Parathyroid adenoma (tissue), 2 donors: Measurements from ENCODE around the gene PTPRA.

Experiments
- H2AFZ ChIP-seq: fragments of 300-600 bp; sonication (generic); one replicate; pipeline ENCODE4 v1.7.0; 2017; ENCODE audit warnings: antibody characterized with exemption, mild to moderate bottlenecking
- H3K27ac ChIP-seq: fragments of 300-600 bp; sonication (generic); one replicate; pipeline ENCODE4 v1.7.0; 2017
- H3K27me3 ChIP-seq: fragments of 300-600 bp; sonication (generic); one replicate; pipeline ENCODE4 v1.7.0; 2017; ENCODE audit warnings: low read length; ENCODE audit not compliant: control insufficient read depth, insufficient read depth
- H3K36me3 ChIP-seq: fragments of 300-600 bp; sonication (generic); one replicate; pipeline ENCODE4 v1.7.0; 2017; ENCODE audit warnings: low read length; ENCODE audit not compliant: control insufficient read depth, insufficient read depth
- H3K4me1 ChIP-seq: fragments of 300-600 bp; sonication (generic); one replicate; pipeline ENCODE4 v1.7.0; 2017; ENCODE audit warnings: control low read depth
- H3K4me2 ChIP-seq: fragments of 300-600 bp; sonication (generic); one replicate; pipeline ENCODE4 v1.7.0; 2017; ENCODE audit warnings: low read length
- H3K4me3 ChIP-seq: fragments of 300-600 bp; sonication (generic); one replicate; pipeline ENCODE4 v1.7.0; 2017; ENCODE audit warnings: low read depth, low read length
- H3K79me2 ChIP-seq: fragments of 300-600 bp; sonication (generic); one replicate; pipeline ENCODE4 v1.7.0; 2017; ENCODE audit warnings: control low read depth
- H3K9ac ChIP-seq: fragments of 300-600 bp; sonication (generic); one replicate; pipeline ENCODE4 v1.7.0; 2017; ENCODE audit warnings: mild to moderate bottlenecking
- H3K9me3 ChIP-seq: fragments of 300-600 bp; sonication (generic); one replicate; pipeline ENCODE4 v1.7.0; 2017; ENCODE audit warnings: low read length; ENCODE audit not compliant: control insufficient read depth
- TF ChIP-seq, protein P1 (sequence below): fragments of 300-600 bp; sonication (generic); IDR thresholded peaks from one replicate; pipeline ENCODE4 v1.7.0; 2017; ENCODE audit warnings: antibody characterized with exemption, mild to moderate bottlenecking
- donor health status: primary hyperparathyroidism.

Gene PTPRA

DNA sequence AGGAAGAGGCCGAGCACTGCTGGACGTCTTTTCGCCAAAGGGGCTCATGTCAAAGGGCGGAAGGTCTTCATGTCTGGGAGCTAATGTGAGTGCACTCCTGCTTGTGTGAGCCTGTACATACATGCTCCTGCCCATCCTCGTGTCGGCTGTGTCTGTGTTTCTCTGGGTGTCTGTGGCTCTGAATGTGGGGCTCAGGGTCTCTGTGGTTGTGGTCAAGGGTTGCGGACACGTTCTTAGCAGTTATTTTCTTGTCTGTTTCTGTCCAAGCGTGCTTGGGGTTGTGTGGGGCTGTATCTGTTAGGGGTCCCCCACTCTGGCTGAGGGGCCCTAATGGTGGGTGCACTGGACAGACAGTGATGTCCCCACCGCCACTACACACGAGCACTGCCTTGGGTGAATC is 208.4 kb downstream of the PTPRA start:
- TF ChIP-seq, protein P1, sequence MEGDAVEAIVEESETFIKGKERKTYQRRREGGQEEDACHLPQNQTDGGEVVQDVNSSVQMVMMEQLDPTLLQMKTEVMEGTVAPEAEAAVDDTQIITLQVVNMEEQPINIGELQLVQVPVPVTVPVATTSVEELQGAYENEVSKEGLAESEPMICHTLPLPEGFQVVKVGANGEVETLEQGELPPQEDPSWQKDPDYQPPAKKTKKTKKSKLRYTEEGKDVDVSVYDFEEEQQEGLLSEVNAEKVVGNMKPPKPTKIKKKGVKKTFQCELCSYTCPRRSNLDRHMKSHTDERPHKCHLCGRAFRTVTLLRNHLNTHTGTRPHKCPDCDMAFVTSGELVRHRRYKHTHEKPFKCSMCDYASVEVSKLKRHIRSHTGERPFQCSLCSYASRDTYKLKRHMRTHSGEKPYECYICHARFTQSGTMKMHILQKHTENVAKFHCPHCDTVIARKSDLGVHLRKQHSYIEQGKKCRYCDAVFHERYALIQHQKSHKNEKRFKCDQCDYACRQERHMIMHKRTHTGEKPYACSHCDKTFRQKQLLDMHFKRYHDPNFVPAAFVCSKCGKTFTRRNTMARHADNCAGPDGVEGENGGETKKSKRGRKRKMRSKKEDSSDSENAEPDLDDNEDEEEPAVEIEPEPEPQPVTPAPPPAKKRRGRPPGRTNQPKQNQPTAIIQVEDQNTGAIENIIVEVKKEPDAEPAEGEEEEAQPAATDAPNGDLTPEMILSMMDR: no peak

DNA sequence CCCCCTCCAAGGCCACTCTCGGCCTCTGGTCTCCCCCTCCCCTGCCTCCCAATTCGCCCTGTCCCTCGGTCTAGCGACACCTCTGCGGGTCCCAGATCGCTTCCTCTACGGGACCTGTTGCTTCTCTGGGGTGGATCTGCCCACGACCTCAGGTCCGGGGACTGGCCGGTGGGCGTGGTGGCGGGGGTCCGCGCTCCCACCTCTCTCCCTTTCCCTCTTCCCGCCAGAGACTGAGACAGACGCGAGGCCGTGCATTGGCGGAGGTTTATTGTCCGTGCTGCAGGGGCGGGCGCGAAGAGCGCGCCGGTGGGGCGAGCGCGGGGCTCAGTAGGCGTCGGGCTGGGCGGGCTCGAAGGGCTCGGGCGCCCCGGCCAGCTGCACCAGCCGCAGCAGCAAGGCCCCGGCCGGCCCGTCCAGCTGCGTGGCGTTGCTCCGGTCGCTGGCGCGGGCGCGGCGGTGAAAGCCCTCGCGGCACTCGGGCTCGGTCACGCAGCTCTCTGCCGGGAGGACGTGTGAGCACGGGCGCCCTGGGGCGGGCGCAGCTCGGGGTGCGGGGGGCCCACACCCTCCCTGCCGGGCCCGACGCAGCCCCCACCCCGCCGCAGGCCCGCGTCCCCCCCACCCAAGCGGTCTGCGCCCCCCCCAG is 209.1 kb downstream of the PTPRA start:
- no peaks in the 10 kb centered on the region for H3K4me1 ChIP-seq
- H3K36me3 ChIP-seq: no peaks in the 10 kb centered on the region
- H3K79me2 ChIP-seq: no peaks in the 10 kb centered on the region
- H3K9ac ChIP-seq: no peak overlapping the region
- no peak overlapping the region for H3K27ac ChIP-seq
- H3K4me2 ChIP-seq: peak overlapping the region; percentile 37
- H3K9me3 ChIP-seq: no peaks in the 10 kb centered on the region
- no peaks in the 10 kb centered on the region for H3K27me3 ChIP-seq
- TF ChIP-seq, protein P1: no peak
- no peak overlapping the region for H3K4me3 ChIP-seq
- peak overlapping the region; percentile 46 for H2AFZ ChIP-seq

More for the DNA sequence above, 208.4 kb downstream of the PTPRA start:
- no peak overlapping the region for H3K27ac ChIP-seq
- H3K4me3 ChIP-seq: no peak overlapping the region
- no peak overlapping the region for H3K9ac ChIP-seq
- H3K36me3 ChIP-seq: no peaks in the 10 kb centered on the region
- no peaks in the 10 kb centered on the region for H3K79me2 ChIP-seq
- no peak overlapping the region for H2AFZ ChIP-seq
- H3K9me3 ChIP-seq: no peaks in the 10 kb centered on the region
- no peaks in the 10 kb centered on the region for H3K4me1 ChIP-seq
- no peaks in the 10 kb centered on the region for H3K27me3 ChIP-seq
- no peak overlapping the region for H3K4me2 ChIP-seq

DNA sequence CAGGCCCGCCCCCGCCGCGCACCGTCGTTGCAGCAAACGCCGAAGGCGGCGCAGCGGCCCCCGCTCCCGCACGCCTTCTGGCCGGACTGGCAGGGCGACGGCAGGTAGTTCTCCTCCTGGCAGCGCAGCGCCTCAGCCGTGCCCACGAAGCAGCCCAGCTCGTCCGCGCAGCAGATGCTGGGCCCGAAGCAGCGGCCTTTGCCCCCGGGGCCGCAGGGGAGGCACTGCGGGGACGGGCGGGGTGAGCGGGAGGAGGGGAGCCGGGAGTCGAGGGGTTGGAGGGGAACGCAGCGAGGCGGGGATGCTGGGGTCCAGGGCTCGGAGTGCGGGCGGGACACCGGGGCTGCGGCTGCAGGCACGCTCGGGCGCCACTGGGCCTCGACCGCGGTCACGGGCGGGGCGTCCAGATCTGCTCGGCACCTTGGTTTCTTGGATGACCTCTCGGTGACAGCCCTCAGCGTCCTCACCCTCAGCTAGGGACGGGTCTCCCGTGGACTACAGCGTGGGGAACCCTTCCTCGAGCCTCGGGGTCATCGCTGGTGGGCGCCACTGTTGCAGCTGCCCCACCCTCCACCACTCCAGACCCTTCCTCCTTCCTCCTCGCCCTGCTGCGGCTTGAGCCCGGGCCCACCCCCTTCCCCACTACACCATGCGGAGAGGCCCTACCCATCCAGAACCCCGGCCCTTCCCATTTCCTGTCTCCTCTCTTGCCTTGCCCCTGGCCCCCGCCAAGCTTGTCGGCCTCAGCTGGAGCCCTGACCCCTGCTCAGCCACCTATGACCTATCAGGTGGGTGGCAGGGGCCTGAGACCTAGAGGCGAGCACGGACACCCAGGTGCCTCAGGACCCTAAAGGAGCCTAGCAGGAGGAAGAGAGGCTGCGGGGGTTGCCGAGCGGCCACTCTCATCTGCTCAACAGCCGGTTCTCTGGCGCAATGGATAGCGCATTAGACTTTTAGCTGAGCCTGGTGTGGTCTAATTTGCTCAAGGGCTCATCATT is 210.0 kb downstream of the PTPRA start:
- Histone ChIP-seq H3K9ac (no peak overlapping the region), H3K27ac (no peak overlapping the region), H3K9me3 (no peaks in the 10 kb centered on the region), H3K36me3 (no peaks in the 10 kb centered on the region), H3K4me1 (no peaks in the 10 kb centered on the region), H2AFZ (peak overlapping the region; percentile 63), H3K4me3 (no peak overlapping the region), H3K79me2 (no peaks in the 10 kb centered on the region), H3K27me3 (no peaks in the 10 kb centered on the region), H3K4me2 (peak overlapping the region; percentile 50)
- TF ChIP-seq, protein P1: no peak

DNA sequence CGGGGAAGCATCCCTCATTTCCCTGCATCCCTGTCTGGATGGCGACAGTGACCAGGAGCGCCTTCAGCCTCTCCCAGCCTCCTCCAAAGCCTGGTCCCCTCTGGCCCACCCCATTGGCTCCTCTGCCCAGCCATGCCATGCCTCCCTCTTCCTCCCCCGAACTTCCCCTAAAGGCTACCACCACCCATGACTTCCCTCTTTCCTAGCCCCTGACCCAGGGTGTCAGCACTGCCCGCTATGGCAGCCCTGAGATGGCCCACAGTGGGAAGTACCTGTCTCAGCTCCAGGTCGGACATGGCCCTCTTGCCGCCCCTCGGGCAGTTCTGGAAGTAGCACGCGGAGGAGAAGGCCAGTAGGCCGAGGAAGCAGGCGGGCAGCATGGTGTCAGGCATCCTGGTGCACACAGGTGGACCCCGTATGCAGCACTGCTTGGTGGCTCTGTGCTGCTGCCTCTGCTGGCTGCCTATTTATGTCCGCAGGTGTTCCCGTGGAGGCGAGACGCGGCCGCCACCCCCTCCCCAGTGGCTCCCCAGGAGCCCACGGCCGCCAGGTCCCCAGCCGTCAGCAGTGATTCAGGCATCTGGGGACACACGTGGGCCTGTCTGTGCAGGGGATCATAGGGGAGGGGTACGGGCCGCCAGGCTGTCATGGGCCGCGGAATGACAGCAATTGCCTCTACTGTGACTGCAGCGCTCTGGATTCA is 211.2 kb downstream of the PTPRA start, which contains the start of gene AVP:
TSS of gene AVP (minus strand) at position 442 of the 703 bp plus-strand sequence. CDS start at position 392, 50 bp downstream.
- H3K9me3 ChIP-seq: no peaks in the 10 kb centered on the region
- no peak within 1 kb of the TSS for H3K9ac ChIP-seq
- TF ChIP-seq, protein P1: no peak
- H2AFZ ChIP-seq: no peak within 1 kb of the TSS
- H3K27me3 ChIP-seq: no peaks in the 10 kb centered on the region
- no peak within 1 kb of the TSS for H3K4me3 ChIP-seq
- no peak within 1 kb of the TSS for H3K27ac ChIP-seq
- no peaks in the 10 kb centered on the region for H3K79me2 ChIP-seq
- no peak within 1 kb of the TSS for H3K4me2 ChIP-seq
- H3K4me1 ChIP-seq: no peaks in the 10 kb centered on the region
- no peaks in the 10 kb centered on the region for H3K36me3 ChIP-seq
